ENCODE results near the gene SLC41A2.

SLC41A2 gene, protein sequence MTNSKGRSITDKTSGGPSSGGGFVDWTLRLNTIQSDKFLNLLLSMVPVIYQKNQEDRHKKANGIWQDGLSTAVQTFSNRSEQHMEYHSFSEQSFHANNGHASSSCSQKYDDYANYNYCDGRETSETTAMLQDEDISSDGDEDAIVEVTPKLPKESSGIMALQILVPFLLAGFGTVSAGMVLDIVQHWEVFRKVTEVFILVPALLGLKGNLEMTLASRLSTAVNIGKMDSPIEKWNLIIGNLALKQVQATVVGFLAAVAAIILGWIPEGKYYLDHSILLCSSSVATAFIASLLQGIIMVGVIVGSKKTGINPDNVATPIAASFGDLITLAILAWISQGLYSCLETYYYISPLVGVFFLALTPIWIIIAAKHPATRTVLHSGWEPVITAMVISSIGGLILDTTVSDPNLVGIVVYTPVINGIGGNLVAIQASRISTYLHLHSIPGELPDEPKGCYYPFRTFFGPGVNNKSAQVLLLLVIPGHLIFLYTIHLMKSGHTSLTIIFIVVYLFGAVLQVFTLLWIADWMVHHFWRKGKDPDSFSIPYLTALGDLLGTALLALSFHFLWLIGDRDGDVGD

DNA sequence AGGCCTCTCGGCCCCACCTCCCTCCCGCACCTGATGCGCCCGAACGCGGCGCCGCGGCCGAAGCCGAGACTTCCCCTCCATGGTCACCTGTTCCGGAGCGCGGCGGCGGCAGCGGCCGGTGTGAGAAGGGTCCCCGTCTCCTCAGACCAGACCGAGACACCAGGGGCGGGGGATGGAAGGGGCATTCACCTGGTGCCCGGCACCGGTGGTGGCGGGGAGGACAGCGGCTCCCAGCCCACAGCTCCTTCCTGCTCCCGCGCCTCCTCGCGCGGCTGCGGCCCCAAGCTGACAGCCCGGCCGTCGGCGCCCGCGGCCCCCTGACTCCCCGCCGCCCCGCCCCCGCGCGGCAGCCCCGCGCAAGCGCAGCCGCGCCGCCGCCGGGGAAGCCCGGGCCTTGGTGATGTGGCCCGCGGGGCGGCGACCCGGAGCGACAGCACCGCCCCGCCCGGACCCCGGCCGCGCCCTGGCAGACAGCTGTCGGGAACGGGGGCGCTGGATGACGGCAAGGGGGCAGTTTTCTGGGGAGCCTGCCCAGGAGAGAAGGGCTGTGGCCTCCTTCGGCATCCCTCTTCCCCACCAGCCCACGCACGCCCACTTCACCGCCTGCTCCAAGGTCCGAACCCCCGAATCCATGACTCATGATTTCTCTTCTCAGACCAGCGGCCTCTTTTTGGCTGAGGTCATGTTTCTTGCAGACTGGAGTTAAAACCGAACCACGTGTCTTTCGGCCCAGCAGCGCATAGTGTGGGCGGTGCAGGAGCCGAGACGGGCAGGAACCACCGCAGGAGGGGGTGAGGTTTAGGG lies at the start of gene SLC41A2:
Gene SLC41A2 (minus strand): TSS at position 290 of the 804 bp plus-strand sequence. CDS start 29,763 bp downstream, outside the sequence.
- H3K4me1 ChIP-seq (ENCODE audit: control insufficient read depth, insufficient read depth, low read length, unreplicated experiment): peaks cover 30% of the 10 kb centered on the region
- peak within 1 kb of the TSS; percentile 91 for H3K27ac ChIP-seq (ENCODE audit: low read depth, low read length)
- no peaks in the 10 kb centered on the region for H3K36me3 ChIP-seq (ENCODE audit: insufficient read depth, low read length)
- H3K27me3 ChIP-seq (ENCODE audit: insufficient read depth, low read length): no peaks in the 10 kb centered on the region
- H3K4me3 ChIP-seq (ENCODE audit: low read depth, low read length): peak within 1 kb of the TSS; percentile 95
- peaks cover 12% of the 10 kb centered on the region for H3K79me2 ChIP-seq (ENCODE audit: control insufficient read depth, insufficient read depth, low read length, unreplicated experiment)
- peak within 1 kb of the TSS; percentile 80 for H2AFZ ChIP-seq (ENCODE audit: low read length, unreplicated experiment)

DNA sequence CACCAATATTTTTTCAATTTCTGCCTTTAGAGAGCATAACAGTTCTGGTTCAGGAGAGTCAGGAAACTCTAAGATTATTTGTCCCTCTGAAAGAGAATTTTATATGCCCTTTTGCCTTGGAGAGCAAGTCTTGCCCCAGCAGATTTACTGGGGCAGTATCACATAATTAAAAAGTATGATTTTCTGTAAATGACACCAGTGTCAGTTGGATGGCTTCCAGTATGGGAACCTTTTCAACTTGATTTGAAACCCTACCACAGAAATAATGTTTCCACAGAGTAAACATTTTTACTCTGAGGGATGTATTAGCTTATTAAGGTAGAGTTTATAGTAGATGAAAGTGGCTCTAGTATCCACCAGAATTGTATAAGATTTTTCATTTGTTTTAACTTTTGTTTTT lies 43.4 kb upstream of the SLC41A2 start:
- Histone ChIP-seq H2AFZ (ENCODE audit: low read length, unreplicated experiment) (no peak overlapping the region), H3K4me3 (ENCODE audit: low read depth, low read length) (no peak overlapping the region), H3K4me1 (ENCODE audit: control insufficient read depth, insufficient read depth, low read length, unreplicated experiment) (no peaks in the 10 kb centered on the region), H3K27ac (ENCODE audit: low read depth, low read length) (no peak overlapping the region), H3K79me2 (ENCODE audit: control insufficient read depth, insufficient read depth, low read length, unreplicated experiment) (no peaks in the 10 kb centered on the region), H3K27me3 (ENCODE audit: insufficient read depth, low read length) (no peaks in the 10 kb centered on the region), H3K36me3 (ENCODE audit: insufficient read depth, low read length) (peaks cover 22% of the 10 kb centered on the region; the same call in 1 of the 2 replicates)

DNA sequence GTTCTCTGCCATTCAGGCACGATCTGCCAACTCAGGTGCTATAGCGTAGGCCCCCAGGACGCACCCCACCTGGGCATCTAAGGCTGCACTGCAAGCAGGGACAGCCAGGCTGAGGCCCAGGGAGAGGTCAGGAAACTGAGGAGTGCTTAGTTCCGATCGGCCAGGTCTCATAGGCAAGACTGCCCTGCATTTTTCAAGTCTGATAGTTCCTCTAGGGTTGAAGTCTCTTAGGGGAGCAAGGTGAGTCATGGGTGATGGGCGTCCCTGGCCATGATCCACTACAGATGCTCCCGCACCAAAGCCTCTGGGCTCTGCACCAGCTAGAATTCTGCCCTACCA lies 41.2 kb upstream of the SLC41A2 start:
- H3K4me3 ChIP-seq (ENCODE audit: low read depth, low read length): no peak overlapping the region
- H3K4me1 ChIP-seq (ENCODE audit: control insufficient read depth, insufficient read depth, low read length, unreplicated experiment): no peaks in the 10 kb centered on the region
- peaks cover 28% of the 10 kb centered on the region; the same call in 1 of the 2 replicates for H3K36me3 ChIP-seq (ENCODE audit: insufficient read depth, low read length)
- no peak overlapping the region for H3K27ac ChIP-seq (ENCODE audit: low read depth, low read length)
- H3K79me2 ChIP-seq (ENCODE audit: control insufficient read depth, insufficient read depth, low read length, unreplicated experiment): no peaks in the 10 kb centered on the region
- no peaks in the 10 kb centered on the region for H3K27me3 ChIP-seq (ENCODE audit: insufficient read depth, low read length)
- H2AFZ ChIP-seq (ENCODE audit: low read length, unreplicated experiment): no peak overlapping the region

DNA sequence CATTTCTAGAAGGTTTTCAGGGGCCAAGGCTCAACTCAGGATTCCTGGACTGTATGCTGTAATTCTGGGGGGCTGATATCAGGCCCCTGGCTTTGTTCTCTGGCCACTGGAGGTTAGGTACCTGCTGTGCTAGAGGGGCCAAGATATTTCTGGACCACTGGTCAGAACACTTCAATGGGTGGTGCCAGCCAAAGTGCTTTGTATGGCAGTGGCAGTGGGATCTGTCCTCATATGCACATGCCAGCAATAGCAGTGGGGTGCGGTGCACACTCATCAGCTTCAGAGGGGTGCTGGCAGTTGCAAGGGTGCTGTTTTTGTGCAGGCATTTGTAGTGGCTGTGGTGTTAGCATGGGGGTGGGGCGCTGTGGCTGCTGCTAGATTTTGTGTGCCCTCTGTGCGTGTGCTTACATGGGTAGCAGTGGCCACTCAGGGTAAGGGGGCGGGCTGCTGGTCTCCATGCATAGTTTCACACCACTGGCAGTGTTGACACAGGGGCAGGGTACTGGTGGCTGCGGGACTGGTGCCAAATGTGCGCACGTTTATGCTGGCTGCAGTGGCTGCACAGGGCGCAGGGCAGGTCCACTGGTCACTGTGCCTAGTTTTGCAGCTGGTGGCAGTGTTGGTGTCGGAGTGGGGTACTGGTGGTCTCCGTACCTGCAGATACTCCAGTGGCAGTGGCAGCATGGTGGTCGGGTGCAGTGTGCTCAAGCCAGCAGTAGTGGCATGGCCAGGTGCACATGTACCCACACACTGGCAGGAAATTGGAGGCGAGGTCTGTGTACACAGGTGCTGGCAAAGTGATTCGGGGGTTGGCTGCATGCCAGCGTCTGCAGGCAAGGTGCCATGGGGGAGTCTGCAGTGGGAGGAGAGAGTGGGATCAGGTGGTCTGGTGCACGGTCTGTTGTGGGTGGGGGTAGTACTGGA lies 40.6 kb upstream of the SLC41A2 start:
- H2AFZ ChIP-seq (ENCODE audit: low read length, unreplicated experiment): no peak overlapping the region
- no peak overlapping the region for H3K27ac ChIP-seq (ENCODE audit: low read depth, low read length)
- H3K36me3 ChIP-seq (ENCODE audit: insufficient read depth, low read length): peaks cover 27% of the 10 kb centered on the region; the same call in 1 of the 2 replicates

DNA sequence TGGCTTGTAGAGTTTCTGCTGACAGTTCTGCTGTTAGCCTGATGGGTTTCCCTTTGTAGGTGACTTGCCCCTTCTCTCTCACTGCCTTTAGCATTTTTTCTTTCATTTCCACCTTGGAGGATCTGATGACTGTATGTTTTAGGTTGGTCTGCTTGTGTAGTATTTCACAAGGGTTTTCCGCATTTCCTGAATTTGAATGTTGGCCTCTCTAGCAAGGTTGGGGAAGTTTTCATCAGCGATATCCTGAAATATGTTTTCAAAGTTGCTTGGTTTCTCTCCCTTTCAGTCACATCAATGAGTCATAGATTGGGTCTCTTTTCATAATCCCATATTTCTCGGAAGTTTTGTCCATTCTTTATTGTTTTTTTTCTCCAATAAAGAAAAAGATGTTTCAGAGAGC lies 39.5 kb upstream of the SLC41A2 start:
- no peaks in the 10 kb centered on the region for H3K4me1 ChIP-seq (ENCODE audit: control insufficient read depth, insufficient read depth, low read length, unreplicated experiment)
- H3K79me2 ChIP-seq (ENCODE audit: control insufficient read depth, insufficient read depth, low read length, unreplicated experiment): no peaks in the 10 kb centered on the region
- H3K4me3 ChIP-seq (ENCODE audit: low read depth, low read length): no peak overlapping the region
- no peak overlapping the region for H2AFZ ChIP-seq (ENCODE audit: low read length, unreplicated experiment)
- no peak overlapping the region for H3K27ac ChIP-seq (ENCODE audit: low read depth, low read length)
- no peaks in the 10 kb centered on the region for H3K27me3 ChIP-seq (ENCODE audit: insufficient read depth, low read length)
- H3K36me3 ChIP-seq (ENCODE audit: insufficient read depth, low read length): peaks cover 17% of the 10 kb centered on the region; the same call in 1 of the 2 replicates

More for the DNA sequence above, 40.6 kb upstream of the SLC41A2 start:
- Histone ChIP-seq H3K79me2 (ENCODE audit: control insufficient read depth, insufficient read depth, low read length, unreplicated experiment) (no peaks in the 10 kb centered on the region), H3K4me1 (ENCODE audit: control insufficient read depth, insufficient read depth, low read length, unreplicated experiment) (no peaks in the 10 kb centered on the region), H3K4me3 (ENCODE audit: low read depth, low read length) (no peak overlapping the region), H3K27me3 (ENCODE audit: insufficient read depth, low read length) (no peaks in the 10 kb centered on the region)

DNA sequence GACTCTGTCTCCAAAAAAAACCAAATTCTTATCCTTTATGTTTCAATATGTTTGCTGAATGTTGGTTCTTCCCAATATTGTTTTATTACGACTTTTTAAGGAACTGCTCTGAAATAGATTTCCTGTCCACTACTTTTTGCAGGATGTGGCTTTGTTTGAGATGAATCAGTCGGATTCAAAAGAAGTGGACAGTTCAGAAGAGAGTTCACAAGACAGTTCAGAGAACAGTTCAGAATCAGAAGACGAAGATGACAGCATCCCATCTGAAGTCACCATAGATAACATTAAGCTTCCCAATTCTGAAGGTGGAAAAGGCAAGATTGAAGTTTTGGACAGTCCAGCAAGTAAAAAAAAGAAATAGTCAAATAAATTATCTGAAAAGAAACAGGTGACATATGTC lies 36.2 kb upstream of the SLC41A2 start:
- H3K36me3 ChIP-seq (ENCODE audit: insufficient read depth, low read length): peaks cover 24% of the 10 kb centered on the region
- H2AFZ ChIP-seq (ENCODE audit: low read length, unreplicated experiment): no peak overlapping the region
- H3K27me3 ChIP-seq (ENCODE audit: insufficient read depth, low read length): no peaks in the 10 kb centered on the region
- peaks cover 5% of the 10 kb centered on the region for H3K4me1 ChIP-seq (ENCODE audit: control insufficient read depth, insufficient read depth, low read length, unreplicated experiment)
- no peak overlapping the region for H3K4me3 ChIP-seq (ENCODE audit: low read depth, low read length)
- no peaks in the 10 kb centered on the region for H3K79me2 ChIP-seq (ENCODE audit: control insufficient read depth, insufficient read depth, low read length, unreplicated experiment)
- no peak overlapping the region for H3K27ac ChIP-seq (ENCODE audit: low read depth, low read length)

DNA sequence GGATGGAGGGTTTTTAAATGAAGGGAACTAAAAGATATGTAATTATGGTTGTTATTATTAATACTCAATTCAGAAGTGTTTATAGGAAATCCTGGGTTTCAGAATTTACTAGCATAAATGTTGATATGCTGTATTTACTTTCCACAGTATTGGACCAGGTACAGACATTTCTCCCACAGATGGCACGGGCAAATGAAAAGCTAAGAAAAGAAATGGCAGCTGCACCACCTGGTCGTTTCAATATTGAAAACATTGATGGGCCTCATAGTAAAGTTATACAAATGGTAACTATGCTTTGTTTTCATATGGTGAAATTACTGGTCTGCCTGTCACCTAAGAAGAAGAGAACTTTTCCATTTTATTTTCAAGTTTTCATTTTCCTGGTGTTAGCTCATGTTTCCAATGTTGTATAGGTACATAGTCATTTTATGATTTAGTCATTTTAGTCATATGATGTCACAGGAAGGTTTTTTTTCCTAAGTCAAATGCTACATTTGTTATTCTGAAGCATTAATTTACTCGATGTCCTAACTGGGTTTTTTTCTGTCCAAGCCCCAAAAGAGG lies 33.6 kb upstream of the SLC41A2 start:
- Histone ChIP-seq H3K79me2 (ENCODE audit: control insufficient read depth, insufficient read depth, low read length, unreplicated experiment) (peaks cover 13% of the 10 kb centered on the region), H2AFZ (ENCODE audit: low read length, unreplicated experiment) (no peak overlapping the region), H3K27me3 (ENCODE audit: insufficient read depth, low read length) (no peaks in the 10 kb centered on the region), H3K4me1 (ENCODE audit: control insufficient read depth, insufficient read depth, low read length, unreplicated experiment) (peaks cover 21% of the 10 kb centered on the region), H3K27ac (ENCODE audit: low read depth, low read length) (no peak overlapping the region), H3K36me3 (ENCODE audit: insufficient read depth, low read length) (peaks cover 32% of the 10 kb centered on the region), H3K4me3 (ENCODE audit: low read depth, low read length) (no peak overlapping the region)

DNA sequence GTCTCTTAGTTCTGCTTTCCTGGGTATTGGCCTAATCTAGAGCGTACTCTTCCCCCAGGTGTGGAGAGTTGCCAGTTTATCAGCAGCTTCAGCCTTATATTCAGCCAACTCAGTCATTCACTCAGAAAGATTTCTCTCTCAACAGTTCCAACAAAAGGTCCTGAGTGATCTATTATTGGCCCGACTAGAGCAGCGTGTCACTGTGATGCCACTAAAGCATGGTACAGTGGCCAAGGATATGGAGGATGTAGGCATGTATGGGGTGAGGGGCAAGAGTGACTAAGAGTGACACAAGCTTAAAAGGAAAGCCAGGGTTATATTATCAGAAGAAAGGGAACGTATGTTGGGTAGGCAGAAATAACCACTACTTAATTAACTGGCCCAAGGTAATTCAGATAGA lies 32.9 kb upstream of the SLC41A2 start:
- no peaks in the 10 kb centered on the region for H3K27me3 ChIP-seq (ENCODE audit: insufficient read depth, low read length)
- peaks cover 32% of the 10 kb centered on the region for H3K36me3 ChIP-seq (ENCODE audit: insufficient read depth, low read length)
- peaks cover 13% of the 10 kb centered on the region for H3K79me2 ChIP-seq (ENCODE audit: control insufficient read depth, insufficient read depth, low read length, unreplicated experiment)

DNA sequence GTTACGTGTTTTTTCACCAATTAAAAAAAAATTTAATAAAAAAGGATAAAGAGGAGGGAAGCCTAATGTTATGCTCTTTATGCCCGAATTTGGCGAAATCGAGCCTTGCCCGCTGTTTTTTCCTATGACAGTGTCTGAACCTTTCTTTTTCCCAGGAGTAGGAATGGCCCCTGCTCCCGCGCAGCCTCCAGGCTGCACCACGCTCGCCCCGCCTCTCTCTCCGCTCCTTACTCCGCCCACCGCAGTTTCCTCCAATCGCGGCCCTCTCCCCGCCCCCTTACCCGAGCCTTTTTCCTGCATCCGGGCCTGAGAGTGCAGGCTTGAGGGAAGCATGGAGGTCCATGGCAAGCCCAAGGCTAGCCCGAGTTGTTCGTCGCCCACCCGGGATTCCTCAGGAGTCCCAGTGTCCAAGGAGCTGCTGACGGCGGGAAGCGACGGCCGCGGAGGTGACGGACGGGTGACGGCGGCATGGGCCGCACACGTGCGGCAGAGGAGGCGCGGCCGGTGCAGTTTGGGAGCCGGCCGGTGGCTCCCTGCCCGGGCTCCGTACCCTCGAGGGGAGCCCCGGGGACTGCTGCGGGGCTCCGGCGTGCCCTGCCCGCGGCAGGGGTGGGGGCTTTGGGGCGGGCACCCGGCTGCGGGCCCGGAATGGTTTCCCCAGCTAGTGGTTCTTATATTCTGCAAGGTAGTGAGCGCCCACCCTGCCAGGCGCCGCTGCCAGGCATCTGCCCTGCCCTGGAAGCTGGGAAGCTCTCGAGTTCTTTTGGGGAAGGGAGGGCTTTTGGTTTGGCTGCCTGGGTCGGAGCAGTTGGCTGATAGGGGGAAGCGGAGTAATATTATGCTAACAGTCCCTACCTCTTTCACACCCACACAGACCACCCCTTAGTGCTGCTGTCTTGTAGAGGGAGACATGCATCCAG lies 28.2 kb upstream of the SLC41A2 start, which contains the start of gene NOPCHAP1:
Gene NOPCHAP1 (plus strand): TSS at position 295 of the 920 bp plus-strand sequence. CDS start 37 bp downstream, at position 332.
- peaks cover 22% of the 10 kb centered on the region for H3K36me3 ChIP-seq (ENCODE audit: insufficient read depth, low read length)
- H3K27me3 ChIP-seq (ENCODE audit: insufficient read depth, low read length): no peaks in the 10 kb centered on the region
- peaks cover 20% of the 10 kb centered on the region for H3K4me1 ChIP-seq (ENCODE audit: control insufficient read depth, insufficient read depth, low read length, unreplicated experiment)
- no peak within 1 kb of the TSS for H3K27ac ChIP-seq (ENCODE audit: low read depth, low read length)
- H2AFZ ChIP-seq (ENCODE audit: low read length, unreplicated experiment): peak within 1 kb of the TSS; percentile 92
- peaks cover 13% of the 10 kb centered on the region for H3K79me2 ChIP-seq (ENCODE audit: control insufficient read depth, insufficient read depth, low read length, unreplicated experiment)
- peak within 1 kb of the TSS; percentile 98 for H3K4me3 ChIP-seq (ENCODE audit: low read depth, low read length)

More for the DNA sequence above, 32.9 kb upstream of the SLC41A2 start:
- H3K4me3 ChIP-seq (ENCODE audit: low read depth, low read length): no peak overlapping the region
- peaks cover 21% of the 10 kb centered on the region for H3K4me1 ChIP-seq (ENCODE audit: control insufficient read depth, insufficient read depth, low read length, unreplicated experiment)
- no peak overlapping the region for H2AFZ ChIP-seq (ENCODE audit: low read length, unreplicated experiment)
- no peak overlapping the region for H3K27ac ChIP-seq (ENCODE audit: low read depth, low read length)

Data from ACC112 (cell line).